CD4-positive, CD25-positive, alpha-beta regulatory T cell (primary cell): ENCODE measurements around the gene ICAM2. TPM values are rescaled to one million over a fixed set of nuclear protein-coding genes. Genes with fewer than 3 reads are reported as not detected.

Experiments
- ATAC-seq, 2 donors: fragments of 150-1000 bp; cut with Tn5 transposase; one replicate each; pipeline ENCODE4 v1.10.0; 2021; ENCODE audit warnings: low read depth in 2 of 2, moderate number of reproducible peaks in 2 of 2, moderate library complexity in 1 of 2
- DNase-seq, 3 donors: peaks; one replicate each; pipeline versions ENCODE4 v3.0.0 to v3.0.0-alpha.2; 2012 to 2022; ENCODE audit warnings: mixed read lengths in 1 of 3
- H3K27ac ChIP-seq: one replicate; pipeline ENCODE4 v1.7.0; 2013; ENCODE audit warnings: mild to moderate bottlenecking, low read length; ENCODE audit not compliant: insufficient read depth, poor library complexity, severe bottlenecking
- H3K27me3 ChIP-seq: one replicate; pipeline ENCODE4 v1.7.0; 2013; ENCODE audit warnings: low read length; ENCODE audit not compliant: control insufficient read depth, insufficient read depth
- H3K36me3 ChIP-seq: one replicate; pipeline ENCODE4 v1.7.0; 2013; ENCODE audit warnings: mild to moderate bottlenecking, low read length, moderate library complexity; ENCODE audit not compliant: control insufficient read depth, insufficient read depth
- H3K4me1 ChIP-seq: 2 replicates; pipeline ENCODE4 v1.7.0; 2013; ENCODE audit warnings: mild to moderate bottlenecking, low read length; ENCODE audit not compliant: insufficient read depth, control insufficient read depth, poor library complexity, severe bottlenecking
- H3K4me3 ChIP-seq: one replicate; pipeline ENCODE4 v1.7.0; 2013; ENCODE audit warnings: low read depth, mild to moderate bottlenecking, low read length, moderate library complexity
- H3K9me3 ChIP-seq, 2 experiments: 1 replicate in 1 of 2; 2 replicates in 1 of 2; pipeline ENCODE4 v1.7.0; 2013; ENCODE audit warnings: low read length in 2 of 2, mild to moderate bottlenecking in 1 of 2, moderate library complexity in 1 of 2; ENCODE audit not compliant: control insufficient read depth in 2 of 2
- H3K27ac Mint-ChIP-seq, 3 donors: one replicate each; pipeline ENCODE4 v1.8.0; 2020 to 2022; ENCODE audit warnings: mild to moderate bottlenecking in 3 of 3, mixed read lengths in 3 of 3, moderate library complexity in 2 of 3
- H3K27me3 Mint-ChIP-seq: one replicate; pipeline ENCODE4 v1.8.0; 2022; ENCODE audit warnings: mild to moderate bottlenecking, mixed read lengths
- H3K36me3 Mint-ChIP-seq: one replicate; pipeline ENCODE4 v1.8.0; 2020; ENCODE audit warnings: mixed read lengths
- H3K4me1 Mint-ChIP-seq, 4 donors: one replicate each; pipeline ENCODE4 v1.8.0; 2020 to 2022; ENCODE audit warnings: mixed read lengths in 4 of 4, mild to moderate bottlenecking in 1 of 4
- H3K4me3 Mint-ChIP-seq, 4 donors: one replicate each; pipeline ENCODE4 v1.8.0; 2020 to 2022; ENCODE audit warnings: mild to moderate bottlenecking in 4 of 4, mixed read lengths in 4 of 4, moderate library complexity in 3 of 4
- H3K9me3 Mint-ChIP-seq, 7 donors: one replicate each; pipeline ENCODE4 v1.8.0; 2020 to 2022; ENCODE audit warnings: mixed read lengths in 7 of 7, mild to moderate bottlenecking in 3 of 7, moderate library complexity in 2 of 7
- polyA plus RNA-seq, 4 donors: library from polyadenylated mRNA; unstranded; fragments of 300-500 nt; fragmentation: Illumina TruSeq; gene quantifications; one replicate each; pipeline ENCODE4 v1.2.3, GENCODE V29; 2021
- total RNA-seq: library from RNA; stranded (reverse); gene quantifications from one replicate; pipeline ENCODE4 v1.2.3, GENCODE V29; 2022

Gene ICAM2
- total and polyA plus RNA-seq, 5 donors from 2014 or later: 106 to 625 (median 539) TPM

DNA sequence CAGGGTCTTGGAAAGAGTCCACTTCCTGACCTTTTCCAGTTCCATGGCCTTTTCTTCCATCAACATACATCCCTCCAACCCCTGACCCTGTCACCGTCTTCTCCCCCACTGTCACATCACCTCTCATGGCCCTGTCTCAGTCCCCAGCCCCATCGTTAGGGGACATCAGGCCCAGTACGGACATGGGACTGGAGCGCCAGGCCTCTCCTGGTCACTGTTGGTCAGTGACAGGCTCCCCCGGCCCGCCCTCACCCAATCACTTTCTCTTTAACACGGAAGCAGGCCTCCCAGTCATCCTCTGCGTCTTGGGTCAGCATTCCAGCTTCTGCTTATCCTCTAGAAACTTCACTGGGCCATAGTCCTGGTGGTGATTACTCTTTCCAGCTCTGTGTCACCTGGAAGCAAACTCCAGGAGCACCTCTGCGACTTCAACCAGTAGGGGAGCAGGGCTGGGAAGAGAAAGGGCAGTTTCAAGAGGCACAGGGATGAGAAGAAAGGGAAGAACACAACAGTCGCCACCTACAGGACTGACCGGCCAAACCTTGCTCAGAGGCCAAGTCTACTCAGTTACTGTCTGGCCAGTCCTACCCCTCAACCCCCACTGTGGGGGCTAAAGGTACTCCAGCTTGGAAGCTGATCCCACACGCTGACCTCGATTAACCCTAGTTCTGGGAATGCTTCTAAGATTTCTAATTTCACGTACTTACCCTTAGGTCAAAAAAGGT, 15.9 kb upstream of the ICAM2 start:
- H3K27ac ChIP-seq: no peak overlapping the region
- no peaks in the 10 kb centered on the region for H3K27me3 ChIP-seq
- peaks cover 0 to 2% (median 0%) of the 10 kb centered on the region in 7 donors for H3K9me3 Mint-ChIP-seq
- H3K4me3 ChIP-seq: no peak overlapping the region
- no peaks in the 10 kb centered on the region for H3K4me1 ChIP-seq
- H3K27me3 Mint-ChIP-seq: no peaks in the 10 kb centered on the region
- peak overlapping the region in 1 of 4 donors; percentile 33 for H3K4me3 Mint-ChIP-seq
- H3K36me3 ChIP-seq: peaks cover 11% of the 10 kb centered on the region
- peaks cover 0 to 6% (median 1%) of the 10 kb centered on the region in 4 donors for H3K4me1 Mint-ChIP-seq
- peaks cover 17% of the 10 kb centered on the region for H3K36me3 Mint-ChIP-seq
- ATAC-seq (no peak), DNase-seq (no peak)
- H3K9me3 ChIP-seq: no peaks in the 10 kb centered on the region
- peak overlapping the region in 1 of 3 donors; percentile 50 for H3K27ac Mint-ChIP-seq

DNA sequence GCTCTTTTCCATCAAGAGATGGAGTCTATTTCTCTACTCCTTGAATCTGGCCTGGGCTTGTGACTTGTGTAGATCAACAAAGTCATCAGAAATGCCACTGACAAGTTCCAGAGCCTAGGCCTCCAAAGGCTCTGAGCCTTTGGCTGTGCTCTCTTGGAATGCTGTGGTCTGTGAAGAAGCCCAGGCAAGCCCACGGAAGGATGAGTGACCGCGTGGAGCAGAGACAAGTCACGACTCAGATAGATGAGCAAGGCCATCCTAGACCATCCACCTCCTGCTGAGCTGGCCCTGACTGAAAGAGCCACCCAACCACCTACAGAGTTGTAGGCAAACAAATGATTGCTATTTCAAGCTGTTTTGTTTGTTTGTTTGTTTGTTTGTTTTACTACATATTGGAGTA, 11.6 kb upstream of the ICAM2 start:
- H3K36me3 ChIP-seq: no peaks in the 10 kb centered on the region
- no peak for DNase-seq
- ATAC-seq: no peak
- H3K4me3 Mint-ChIP-seq: no peak overlapping the region
- H3K27ac Mint-ChIP-seq: no peak overlapping the region
- no peak overlapping the region for H3K4me3 ChIP-seq
- peaks cover 4 to 23% (median 9%) of the 10 kb centered on the region in 4 donors for H3K4me1 Mint-ChIP-seq
- H3K4me1 ChIP-seq: peaks cover 13% of the 10 kb centered on the region
- H3K27me3 ChIP-seq: no peaks in the 10 kb centered on the region
- no peaks in the 10 kb centered on the region for H3K36me3 Mint-ChIP-seq
- H3K9me3 ChIP-seq: no peaks in the 10 kb centered on the region
- H3K9me3 Mint-ChIP-seq: peaks cover 0 to 2% (median 0%) of the 10 kb centered on the region in 7 donors
- H3K27me3 Mint-ChIP-seq: no peaks in the 10 kb centered on the region
- H3K27ac ChIP-seq: no peak overlapping the region

DNA sequence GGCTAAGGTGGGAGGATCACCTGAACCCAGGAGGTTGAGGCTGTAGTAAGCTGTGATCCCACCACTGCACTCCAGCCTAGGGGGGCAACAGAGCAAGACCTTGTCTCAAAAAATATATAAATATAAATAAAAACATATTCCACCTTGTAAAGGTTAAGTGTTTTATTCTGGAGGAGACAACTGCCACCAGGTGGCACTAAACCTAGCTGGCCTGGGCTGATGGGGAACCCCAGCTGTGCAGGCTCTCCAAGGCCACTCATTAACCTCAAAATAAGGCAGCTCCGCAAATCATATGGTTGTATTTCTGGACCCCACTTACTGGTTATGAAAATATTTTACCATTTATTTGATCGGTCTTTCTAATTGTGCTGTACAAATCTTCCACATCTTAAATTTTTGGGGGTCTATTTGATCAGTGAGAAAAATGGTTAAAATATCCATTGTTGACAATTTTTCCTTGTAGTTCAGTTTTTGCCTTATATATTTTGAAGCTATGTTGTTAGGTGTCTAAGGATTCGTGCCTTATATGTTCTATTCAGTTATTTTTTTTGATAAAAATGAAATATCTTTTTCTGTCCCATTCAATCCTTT, 8.5 kb upstream of the ICAM2 start:
- peaks cover 25 to 47% (median 31%) of the 10 kb centered on the region in 4 donors for H3K4me1 Mint-ChIP-seq
- Histone ChIP-seq H3K27me3 (no peaks in the 10 kb centered on the region), H3K9me3 (no peaks in the 10 kb centered on the region), H3K36me3 (no peaks in the 10 kb centered on the region), H3K4me3 (no peak overlapping the region), H3K27ac (no peak overlapping the region), H3K4me1 (peaks cover 40% of the 10 kb centered on the region)
- no peaks in the 10 kb centered on the region for H3K36me3 Mint-ChIP-seq
- H3K27me3 Mint-ChIP-seq: no peaks in the 10 kb centered on the region
- H3K4me3 Mint-ChIP-seq: no peak overlapping the region
- DNase-seq (peak; percentile 64 to 83 (median 73)), ATAC-seq (no peak)
- no peaks in the 10 kb centered on the region for H3K9me3 Mint-ChIP-seq
- H3K27ac Mint-ChIP-seq: no peak overlapping the region

DNA sequence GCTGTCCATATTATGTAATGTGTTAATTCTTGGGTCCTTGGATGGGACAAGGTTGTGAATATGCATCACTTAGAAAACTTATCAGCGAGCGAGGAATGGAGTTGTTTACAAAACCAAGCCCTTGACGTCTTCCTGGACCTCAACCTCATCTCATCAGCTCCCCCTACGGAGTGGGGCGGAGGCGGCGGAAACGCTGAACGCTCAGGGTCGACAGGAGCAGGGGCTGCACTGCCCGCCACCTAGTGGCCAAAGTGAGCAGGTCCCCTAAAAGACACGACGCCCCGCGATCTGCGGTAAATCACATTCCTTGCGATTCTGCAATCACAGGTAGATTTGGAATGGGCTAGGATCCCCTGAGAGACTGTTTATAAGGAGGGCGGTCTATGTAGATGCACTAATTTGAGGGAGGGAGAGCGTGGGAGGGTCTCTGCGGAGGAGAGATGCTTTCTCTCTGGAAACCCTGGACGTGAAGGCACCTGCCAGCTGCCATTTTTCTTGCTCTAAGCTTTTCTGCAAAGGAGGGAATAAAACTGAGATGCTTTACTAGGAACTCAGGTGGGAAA, 5.4 kb upstream of the ICAM2 start:
- Mint-ChIP-seq H3K36me3 (peaks cover 2% of the 10 kb centered on the region), H3K9me3 (no peaks in the 10 kb centered on the region), H3K27me3 (peaks cover under 1% of the 10 kb centered on the region), H3K4me1 (peaks cover 25 to 74% (median 48%) of the 10 kb centered on the region in 4 donors), H3K4me3 (peak overlapping the region; percentile 72 to 89 (median 86)), H3K27ac (peak overlapping the region; percentile 98 to 100 (median 99))
- DNase-seq (peak; percentile 90 to 96 (median 96)), ATAC-seq (peak; percentile 83 to 85)
- Histone ChIP-seq H3K36me3 (no peaks in the 10 kb centered on the region), H3K27ac (peak overlapping the region; percentile 99), H3K4me3 (peak overlapping the region; percentile 84), H3K4me1 (peaks cover 64% of the 10 kb centered on the region), H3K9me3 (no peaks in the 10 kb centered on the region), H3K27me3 (no peaks in the 10 kb centered on the region)

DNA sequence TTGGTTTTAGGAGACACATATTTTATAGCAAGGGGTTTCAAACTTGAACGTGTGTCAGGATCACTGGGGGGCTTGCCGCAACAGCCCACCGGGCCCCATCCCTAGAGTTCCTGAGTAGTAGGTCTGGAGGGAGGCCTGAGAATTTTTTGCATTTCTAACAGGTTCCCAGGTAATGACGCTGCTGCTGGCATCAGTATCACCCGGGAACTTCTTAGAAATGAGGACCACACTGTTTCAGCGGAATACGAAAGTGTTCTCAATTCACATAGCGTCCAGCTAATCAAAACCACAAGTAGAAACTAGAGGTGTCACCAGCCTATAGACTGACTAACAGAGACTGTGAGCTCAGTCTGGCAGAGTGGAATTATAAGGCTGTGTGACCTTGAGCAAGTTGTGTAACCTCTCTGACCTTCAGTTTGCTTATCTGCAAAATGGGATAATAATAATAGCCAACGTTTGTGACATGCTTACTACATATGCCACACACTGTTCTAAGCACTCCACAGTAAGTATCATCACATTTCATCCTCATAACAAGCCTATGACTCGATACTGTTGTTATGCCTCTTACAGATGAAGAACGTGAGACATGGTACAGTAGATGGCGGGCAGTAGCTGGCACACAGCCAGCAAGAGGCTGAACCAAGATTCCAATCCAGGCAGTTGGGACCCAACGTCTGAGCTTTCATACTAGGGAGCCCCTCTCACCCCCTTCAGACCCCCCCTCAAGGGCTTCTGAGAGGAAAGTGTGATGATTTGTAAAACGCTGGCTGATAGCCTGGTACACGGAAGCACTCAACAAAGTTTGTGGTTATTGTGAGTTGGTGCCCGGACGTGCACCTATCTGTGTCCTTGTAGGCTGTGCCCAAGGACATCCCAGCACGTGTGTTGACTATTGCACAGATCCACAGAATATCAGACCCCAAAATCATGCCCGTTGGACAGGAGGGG, 4.6 kb upstream of the ICAM2 start:
- Histone ChIP-seq H3K27me3 (no peaks in the 10 kb centered on the region), H3K4me3 (peak overlapping the region; percentile 84), H3K27ac (peak overlapping the region; percentile 99), H3K4me1 (peaks cover 66% of the 10 kb centered on the region), H3K36me3 (no peaks in the 10 kb centered on the region), H3K9me3 (no peaks in the 10 kb centered on the region)
- Mint-ChIP-seq H3K4me1 (peaks cover 25 to 79% (median 49%) of the 10 kb centered on the region in 4 donors), H3K27me3 (peaks cover 8% of the 10 kb centered on the region), H3K4me3 (peak overlapping the region; percentile 72 to 89 (median 86)), H3K36me3 (peaks cover 2% of the 10 kb centered on the region), H3K9me3 (peaks cover 0 to 2% (median 0%) of the 10 kb centered on the region in 7 donors), H3K27ac (peak overlapping the region; percentile 98 to 100 (median 99))
- peak; percentile 15 to 19 for ATAC-seq
- DNase-seq: peak in 2 of 3 donors; percentile 40 to 90

DNA sequence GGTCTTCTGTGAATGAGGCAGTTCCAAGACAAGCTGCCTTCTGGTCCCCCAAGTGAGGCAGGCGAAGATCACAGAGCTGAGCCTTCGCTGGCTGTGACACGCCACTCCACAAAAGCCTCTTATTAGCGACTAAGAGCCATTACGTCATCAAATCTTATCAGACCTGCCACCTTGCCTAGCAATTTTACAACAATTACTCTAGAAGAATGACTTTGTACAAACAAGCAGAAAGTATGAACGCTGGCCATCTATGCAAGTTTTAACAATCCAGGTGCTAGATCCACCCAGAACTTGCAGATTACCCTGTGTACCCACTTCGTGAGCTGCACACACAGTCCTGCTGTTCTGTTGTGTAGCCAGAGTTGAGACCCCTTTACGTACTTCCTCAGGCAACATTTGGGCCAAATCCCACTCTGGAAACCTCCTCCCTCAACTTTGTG, 3.8 kb upstream of the ICAM2 start:
- H3K4me1 ChIP-seq: peaks cover 73% of the 10 kb centered on the region
- H3K27ac Mint-ChIP-seq: peak overlapping the region; percentile 98 to 100 (median 99)
- peak overlapping the region; percentile 17 to 86 (median 76) for H3K4me3 Mint-ChIP-seq
- H3K9me3 Mint-ChIP-seq: peaks cover 0 to 2% (median 0%) of the 10 kb centered on the region in 7 donors
- DNase-seq (no peak), ATAC-seq (no peak)
- H3K4me3 ChIP-seq: no peak overlapping the region
- H3K27me3 ChIP-seq: no peaks in the 10 kb centered on the region
- peaks cover 25 to 75% (median 49%) of the 10 kb centered on the region in 4 donors for H3K4me1 Mint-ChIP-seq
- H3K27me3 Mint-ChIP-seq: peaks cover 13% of the 10 kb centered on the region
- no peaks in the 10 kb centered on the region for H3K36me3 ChIP-seq
- H3K36me3 Mint-ChIP-seq: peaks cover 2% of the 10 kb centered on the region
- no peaks in the 10 kb centered on the region for H3K9me3 ChIP-seq
- H3K27ac ChIP-seq: peak overlapping the region; percentile 99

DNA sequence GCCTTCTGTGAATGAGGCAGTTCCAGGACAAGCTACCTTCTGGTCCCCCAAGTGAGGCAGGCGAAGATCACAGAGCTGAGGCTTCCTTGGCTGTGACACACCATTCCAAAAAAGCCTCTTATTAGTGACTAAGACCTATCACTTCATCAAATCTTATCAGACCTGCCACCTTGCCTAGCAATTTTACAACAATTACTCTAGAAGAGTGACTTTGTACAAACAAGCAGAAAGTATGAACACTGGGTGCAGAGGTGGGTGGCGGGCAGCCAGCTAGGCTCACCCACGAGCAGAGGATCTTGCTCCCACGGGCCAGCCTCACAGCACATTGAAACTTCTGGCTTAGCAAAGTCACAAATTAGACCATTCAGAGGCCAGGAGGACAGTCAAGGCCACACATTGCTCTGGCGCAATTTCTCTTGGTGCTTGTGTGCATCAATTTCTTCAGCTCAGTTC, 2.2 kb upstream of the ICAM2 start:
- DNase-seq (no peak), ATAC-seq (no peak)
- H3K27me3 Mint-ChIP-seq: peaks cover 13% of the 10 kb centered on the region

More for the DNA sequence above, 2.2 kb upstream of the ICAM2 start:
- no peaks in the 10 kb centered on the region for H3K9me3 ChIP-seq
- H3K27me3 ChIP-seq: no peaks in the 10 kb centered on the region
- no peak overlapping the region for H3K4me3 ChIP-seq
- Mint-ChIP-seq H3K36me3 (peaks cover 5% of the 10 kb centered on the region), H3K4me3 (peak overlapping the region; percentile 73 to 97 (median 83)), H3K4me1 (peaks cover 26 to 72% (median 49%) of the 10 kb centered on the region in 4 donors), H3K9me3 (peaks cover 0 to 4% (median 0%) of the 10 kb centered on the region in 7 donors), H3K27ac (peak overlapping the region; percentile 99 to 100 (median 99))
- H3K27ac ChIP-seq: peak overlapping the region; percentile 99
- H3K36me3 ChIP-seq: no peaks in the 10 kb centered on the region
- peaks cover 72% of the 10 kb centered on the region for H3K4me1 ChIP-seq
